Retinal pigment epithelial cell (primary cell): ENCODE measurements around the gene TTC28.
"Not testable (repeated sequence)": the region's sequence is repeated elsewhere in the genome, so short reads cannot be mapped to it uniquely, and the experiment has no call there.

ENCODE experiments used
- DNase-seq: peaks from one replicate; pipeline ENCODE4 v3.0.0-alpha.2; 2010; ENCODE audit warnings: low read depth
- H3K4me3 ChIP-seq: 2 replicates; pipeline ENCODE4 v1.5.1; 2011; ENCODE audit warnings: mild to moderate bottlenecking, low read length, control low read depth, moderate library complexity
- TF ChIP-seq, protein P1 (sequence below): conservative IDR thresholded peaks from 2 replicates; pipeline ENCODE4 v1.5.1; 2011; ENCODE audit warnings: low read depth, low read length, control low read depth, inconsistent platforms

TTC28 gene

DNA sequence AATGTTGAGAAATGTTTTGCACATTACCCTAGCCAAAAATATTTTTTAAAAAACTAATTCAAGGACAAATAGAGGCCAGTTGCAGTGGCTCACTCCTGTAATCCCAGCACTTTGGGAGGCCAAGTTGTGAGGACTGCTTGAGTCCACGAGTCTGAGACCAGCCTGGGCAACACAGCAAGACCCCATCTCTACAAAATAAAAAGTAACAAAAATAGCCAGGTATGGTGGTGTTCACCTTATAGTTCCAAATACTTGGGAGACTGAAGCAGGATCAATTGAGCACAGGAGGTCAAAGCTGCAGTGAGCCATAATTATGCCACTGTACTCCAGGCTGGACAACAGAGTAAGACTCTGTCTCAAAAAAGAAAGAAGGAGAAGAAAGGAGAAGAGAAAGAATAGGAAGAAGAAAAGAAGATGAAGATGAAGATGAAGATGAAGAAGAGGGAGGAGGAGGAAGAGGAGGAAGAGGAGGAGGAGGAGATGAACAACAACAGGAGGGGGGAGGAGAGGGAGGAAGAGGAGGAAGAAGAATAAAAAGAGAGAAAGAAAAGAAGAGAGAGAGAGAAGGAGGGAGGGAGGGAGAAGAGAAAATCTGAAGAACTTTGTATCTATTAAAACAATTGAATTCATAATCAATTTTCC is 136.5 kb downstream of the TTC28 start:
- no peak for DNase-seq
- H3K4me3 ChIP-seq, result no peak overlapping the region
- TF ChIP-seq, protein P1, sequence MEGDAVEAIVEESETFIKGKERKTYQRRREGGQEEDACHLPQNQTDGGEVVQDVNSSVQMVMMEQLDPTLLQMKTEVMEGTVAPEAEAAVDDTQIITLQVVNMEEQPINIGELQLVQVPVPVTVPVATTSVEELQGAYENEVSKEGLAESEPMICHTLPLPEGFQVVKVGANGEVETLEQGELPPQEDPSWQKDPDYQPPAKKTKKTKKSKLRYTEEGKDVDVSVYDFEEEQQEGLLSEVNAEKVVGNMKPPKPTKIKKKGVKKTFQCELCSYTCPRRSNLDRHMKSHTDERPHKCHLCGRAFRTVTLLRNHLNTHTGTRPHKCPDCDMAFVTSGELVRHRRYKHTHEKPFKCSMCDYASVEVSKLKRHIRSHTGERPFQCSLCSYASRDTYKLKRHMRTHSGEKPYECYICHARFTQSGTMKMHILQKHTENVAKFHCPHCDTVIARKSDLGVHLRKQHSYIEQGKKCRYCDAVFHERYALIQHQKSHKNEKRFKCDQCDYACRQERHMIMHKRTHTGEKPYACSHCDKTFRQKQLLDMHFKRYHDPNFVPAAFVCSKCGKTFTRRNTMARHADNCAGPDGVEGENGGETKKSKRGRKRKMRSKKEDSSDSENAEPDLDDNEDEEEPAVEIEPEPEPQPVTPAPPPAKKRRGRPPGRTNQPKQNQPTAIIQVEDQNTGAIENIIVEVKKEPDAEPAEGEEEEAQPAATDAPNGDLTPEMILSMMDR, result no peak

DNA sequence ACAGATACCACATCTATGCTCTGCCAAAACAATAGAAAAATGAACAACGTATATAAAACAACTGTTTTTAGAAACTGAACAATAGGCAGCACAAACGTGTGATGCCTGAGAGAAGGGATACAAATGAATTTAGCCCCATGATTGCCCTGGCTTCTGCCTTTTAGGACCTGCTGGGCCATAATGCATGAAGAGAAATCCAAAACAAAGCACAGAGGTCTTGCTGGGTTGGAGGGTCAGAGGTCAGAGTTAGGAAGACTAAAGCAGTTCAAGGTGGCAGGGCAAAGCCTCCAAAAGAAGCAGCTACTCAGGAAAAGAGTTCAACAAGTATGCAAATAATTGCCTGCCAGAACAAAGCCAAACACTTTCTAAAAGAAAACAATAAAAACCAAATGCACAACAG is 138.5 kb downstream of the TTC28 start:
- H3K4me3 ChIP-seq, result no peak overlapping the region
- TF ChIP-seq, protein P1, result no peak
- no peak for DNase-seq

DNA sequence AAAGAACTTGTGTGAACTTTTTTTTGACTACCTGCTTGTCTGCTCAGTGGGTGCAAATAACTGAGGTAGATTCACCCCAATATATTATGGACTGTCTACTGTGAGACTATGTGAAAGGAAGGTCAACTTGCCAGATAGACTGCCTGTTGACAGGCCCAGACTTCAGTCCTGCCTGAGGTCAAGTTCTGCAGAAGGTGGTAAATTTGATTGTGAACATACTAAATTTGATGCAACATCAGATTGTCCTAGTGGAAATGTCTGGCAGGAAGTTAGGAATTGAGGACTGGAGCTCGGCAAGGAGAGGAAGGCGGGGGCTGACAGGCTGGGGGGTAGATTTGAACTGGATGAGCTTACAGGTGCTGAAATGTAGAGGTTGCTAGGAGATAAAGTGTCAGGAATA is 140.7 kb downstream of the TTC28 start:
- no peak for DNase-seq
- H3K4me3 ChIP-seq, result no peak overlapping the region
- TF ChIP-seq, protein P1, result no peak

DNA sequence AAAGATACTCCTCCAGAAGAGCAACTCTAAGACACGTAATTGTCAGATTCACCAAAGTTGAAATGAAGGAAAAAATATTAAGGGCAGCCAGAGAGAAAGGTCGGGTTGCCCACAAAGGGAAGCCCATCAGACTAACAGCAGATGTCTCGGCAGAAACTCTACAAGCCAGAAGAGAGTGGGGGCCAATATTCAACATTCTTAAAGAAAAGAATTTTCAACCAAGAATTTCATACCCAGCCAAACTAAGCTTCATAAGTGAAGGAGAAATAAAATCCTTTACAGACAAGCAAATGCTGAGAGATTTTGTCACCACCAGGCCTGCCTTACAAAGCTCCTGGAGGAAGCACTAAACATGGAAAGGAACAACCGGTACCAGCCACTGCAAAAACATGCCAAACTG is 149.1 kb downstream of the TTC28 start:
- not testable (repeated sequence) for H3K4me3 ChIP-seq, DNase-seq

DNA sequence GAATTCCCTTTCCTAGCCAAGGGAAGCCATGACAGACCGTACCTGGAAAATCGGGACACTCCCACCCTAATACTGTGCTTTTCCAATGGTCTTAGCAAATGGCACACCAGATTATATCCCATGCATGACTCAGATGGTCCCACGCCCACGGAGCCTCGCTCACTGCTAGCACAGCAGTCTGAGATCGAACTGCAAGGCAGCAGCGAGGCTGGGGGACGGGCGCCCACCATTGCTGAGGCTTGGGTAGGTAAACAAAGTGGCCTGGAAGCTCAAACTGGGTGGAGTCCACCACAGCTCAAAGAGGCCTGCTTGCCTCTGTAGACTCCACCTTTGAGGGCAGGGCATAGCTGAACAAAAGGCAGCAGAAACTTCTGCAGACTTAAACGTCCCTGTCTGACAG is 150.5 kb downstream of the TTC28 start:
- not testable (repeated sequence) for DNase-seq, H3K4me3 ChIP-seq

DNA sequence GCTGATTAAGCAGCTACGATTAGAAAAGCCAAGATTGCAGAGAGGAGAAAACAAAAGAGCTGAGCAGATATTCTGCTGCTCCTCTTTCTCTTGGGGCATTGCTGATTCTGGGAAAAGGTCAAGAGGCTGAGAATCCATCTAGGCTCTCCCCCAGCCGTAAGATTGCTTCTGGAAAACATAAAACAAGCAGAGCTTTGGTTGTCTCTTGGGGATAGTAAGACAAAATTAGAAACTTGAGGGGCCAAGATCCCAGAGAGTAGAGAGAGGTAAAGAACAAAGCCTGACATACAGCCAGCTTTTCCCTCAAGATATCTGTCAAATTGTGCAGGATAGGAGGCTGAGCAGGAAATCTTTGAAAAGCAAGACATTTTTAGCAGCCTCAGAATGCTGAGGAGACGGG is 158.2 kb downstream of the TTC28 start:
- H3K4me3 ChIP-seq, result no peak overlapping the region
- no peak for DNase-seq
- TF ChIP-seq, protein P1, result no peak

DNA sequence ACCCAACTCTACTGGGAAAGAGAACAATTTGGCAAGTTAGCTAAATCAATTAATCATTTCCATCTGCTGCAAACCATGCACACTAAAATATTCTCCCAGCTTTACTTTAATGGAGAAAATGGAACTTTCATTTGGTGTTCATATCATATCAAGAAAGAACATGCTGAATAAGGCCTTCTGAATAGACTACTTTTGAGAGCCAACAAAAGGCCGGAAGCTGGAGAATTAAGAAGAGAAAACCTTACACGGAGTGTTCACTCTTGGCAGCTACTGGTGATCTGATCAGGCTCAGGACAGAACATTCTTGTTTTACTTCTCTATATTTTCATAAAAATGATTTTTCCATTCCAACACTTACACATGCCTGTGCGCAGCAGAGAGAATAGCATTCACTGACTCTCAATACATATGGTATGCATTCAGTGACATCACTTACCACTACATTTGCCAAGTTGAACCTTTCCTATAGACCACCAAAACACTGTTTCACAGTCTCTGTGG is 165.3 kb downstream of the TTC28 start:
- no peak for DNase-seq
- TF ChIP-seq, protein P1, result no peak

DNA sequence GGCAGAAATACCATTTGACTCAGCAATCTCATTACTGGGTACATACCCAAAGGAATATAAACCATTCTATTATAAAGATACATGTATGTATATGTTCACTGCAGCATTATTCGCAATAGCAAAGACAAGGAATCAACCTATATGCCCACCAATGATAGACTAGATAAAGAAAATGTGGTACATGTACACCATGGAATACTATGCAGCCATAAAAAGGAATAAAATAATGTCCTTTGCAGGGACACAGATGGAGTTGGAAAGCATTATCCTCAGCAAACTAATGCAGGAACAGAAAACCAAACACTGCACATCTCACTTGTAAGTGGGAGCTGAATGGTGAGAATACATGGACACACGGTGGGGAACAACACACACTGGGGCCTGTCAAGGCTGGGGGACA is 167.3 kb downstream of the TTC28 start:
- DNase-seq, result not testable (repeated sequence)

More for the DNA sequence above, 165.3 kb downstream of the TTC28 start:
- no peak overlapping the region for H3K4me3 ChIP-seq

DNA sequence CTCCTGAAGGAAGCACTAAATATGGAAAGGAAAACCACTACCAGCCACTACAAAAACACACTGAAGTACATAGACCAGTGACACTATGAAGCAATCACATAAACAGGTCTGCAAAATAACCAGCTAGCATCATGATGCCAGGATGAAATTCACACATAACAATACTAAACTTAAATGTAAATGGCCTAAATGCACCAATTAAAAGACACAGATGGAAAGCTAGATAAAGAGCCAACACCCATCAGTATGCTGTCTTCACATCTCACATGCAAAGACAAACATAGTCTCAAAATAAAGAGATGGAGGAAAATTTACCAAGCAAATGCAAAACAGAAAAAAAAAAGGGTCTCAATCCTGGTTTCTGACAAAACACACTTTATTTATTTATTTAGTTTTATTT is 171.7 kb downstream of the TTC28 start:
- no peak for DNase-seq
- TF ChIP-seq, protein P1, result no peak
- H3K4me3 ChIP-seq, result no peak overlapping the region

More for the DNA sequence above, 167.3 kb downstream of the TTC28 start:
- H3K4me3 ChIP-seq, result not testable (repeated sequence)
